ENCODE data around the gene MVB12B.

MVB12B gene

DNA sequence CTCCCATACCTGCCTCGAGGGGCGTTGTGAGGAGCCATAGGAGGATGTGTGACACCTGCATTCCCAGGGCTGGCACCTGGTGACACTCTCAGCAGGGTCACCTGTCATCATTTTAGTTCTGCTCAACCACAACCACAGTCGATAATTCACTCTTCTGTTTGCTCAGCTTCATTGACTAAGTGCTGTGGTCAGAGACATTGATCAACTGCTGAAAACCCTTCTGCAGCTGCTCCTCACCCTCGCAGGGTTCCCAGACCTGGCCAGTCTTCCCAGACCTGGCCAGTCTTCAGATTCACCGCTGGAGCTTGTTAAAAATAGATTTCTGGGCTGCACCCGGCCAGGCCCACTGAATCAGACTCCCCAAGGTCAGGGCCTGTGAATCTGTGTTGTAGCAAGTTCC is 92.8 kb downstream of the MVB12B start:
- DNase-seq (ENCODE audit: low read depth), result no peak
- no peak overlapping the region for H3K4me3 ChIP-seq (ENCODE audit: low read depth, low read length)
- TF ChIP-seq POLR2A (IDR thresholded peaks at IDR 0.05; ENCODE audit: extremely low read depth, insufficient read length) (no peak), MYC (IDR thresholded peaks at IDR 0.05; ENCODE audit: low read depth, low read length) (no peak)
- TF ChIP-seq, protein P1, sequence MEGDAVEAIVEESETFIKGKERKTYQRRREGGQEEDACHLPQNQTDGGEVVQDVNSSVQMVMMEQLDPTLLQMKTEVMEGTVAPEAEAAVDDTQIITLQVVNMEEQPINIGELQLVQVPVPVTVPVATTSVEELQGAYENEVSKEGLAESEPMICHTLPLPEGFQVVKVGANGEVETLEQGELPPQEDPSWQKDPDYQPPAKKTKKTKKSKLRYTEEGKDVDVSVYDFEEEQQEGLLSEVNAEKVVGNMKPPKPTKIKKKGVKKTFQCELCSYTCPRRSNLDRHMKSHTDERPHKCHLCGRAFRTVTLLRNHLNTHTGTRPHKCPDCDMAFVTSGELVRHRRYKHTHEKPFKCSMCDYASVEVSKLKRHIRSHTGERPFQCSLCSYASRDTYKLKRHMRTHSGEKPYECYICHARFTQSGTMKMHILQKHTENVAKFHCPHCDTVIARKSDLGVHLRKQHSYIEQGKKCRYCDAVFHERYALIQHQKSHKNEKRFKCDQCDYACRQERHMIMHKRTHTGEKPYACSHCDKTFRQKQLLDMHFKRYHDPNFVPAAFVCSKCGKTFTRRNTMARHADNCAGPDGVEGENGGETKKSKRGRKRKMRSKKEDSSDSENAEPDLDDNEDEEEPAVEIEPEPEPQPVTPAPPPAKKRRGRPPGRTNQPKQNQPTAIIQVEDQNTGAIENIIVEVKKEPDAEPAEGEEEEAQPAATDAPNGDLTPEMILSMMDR (IDR thresholded peaks at IDR 0.05; ENCODE audit: low read depth, low read length), result no peak
- TF ChIP-seq, protein P2, sequence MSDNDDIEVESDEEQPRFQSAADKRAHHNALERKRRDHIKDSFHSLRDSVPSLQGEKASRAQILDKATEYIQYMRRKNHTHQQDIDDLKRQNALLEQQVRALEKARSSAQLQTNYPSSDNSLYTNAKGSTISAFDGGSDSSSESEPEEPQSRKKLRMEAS (IDR thresholded peaks at IDR 0.05; ENCODE audit: low read depth, low read length), result no peak

GRCh38 chr9:126420135-126420534 is 93.5 kb downstream of the MVB12B start:
- TF ChIP-seq POLR2A (IDR thresholded peaks at IDR 0.05; ENCODE audit: extremely low read depth, insufficient read length), result no peak
- TF ChIP-seq, protein P2 (IDR thresholded peaks at IDR 0.05; ENCODE audit: low read depth, low read length), result no peak
- no peak for TF ChIP-seq MYC (IDR thresholded peaks at IDR 0.05; ENCODE audit: low read depth, low read length)
- TF ChIP-seq, protein P1 (IDR thresholded peaks at IDR 0.05; ENCODE audit: low read depth, low read length), result no peak

DNA sequence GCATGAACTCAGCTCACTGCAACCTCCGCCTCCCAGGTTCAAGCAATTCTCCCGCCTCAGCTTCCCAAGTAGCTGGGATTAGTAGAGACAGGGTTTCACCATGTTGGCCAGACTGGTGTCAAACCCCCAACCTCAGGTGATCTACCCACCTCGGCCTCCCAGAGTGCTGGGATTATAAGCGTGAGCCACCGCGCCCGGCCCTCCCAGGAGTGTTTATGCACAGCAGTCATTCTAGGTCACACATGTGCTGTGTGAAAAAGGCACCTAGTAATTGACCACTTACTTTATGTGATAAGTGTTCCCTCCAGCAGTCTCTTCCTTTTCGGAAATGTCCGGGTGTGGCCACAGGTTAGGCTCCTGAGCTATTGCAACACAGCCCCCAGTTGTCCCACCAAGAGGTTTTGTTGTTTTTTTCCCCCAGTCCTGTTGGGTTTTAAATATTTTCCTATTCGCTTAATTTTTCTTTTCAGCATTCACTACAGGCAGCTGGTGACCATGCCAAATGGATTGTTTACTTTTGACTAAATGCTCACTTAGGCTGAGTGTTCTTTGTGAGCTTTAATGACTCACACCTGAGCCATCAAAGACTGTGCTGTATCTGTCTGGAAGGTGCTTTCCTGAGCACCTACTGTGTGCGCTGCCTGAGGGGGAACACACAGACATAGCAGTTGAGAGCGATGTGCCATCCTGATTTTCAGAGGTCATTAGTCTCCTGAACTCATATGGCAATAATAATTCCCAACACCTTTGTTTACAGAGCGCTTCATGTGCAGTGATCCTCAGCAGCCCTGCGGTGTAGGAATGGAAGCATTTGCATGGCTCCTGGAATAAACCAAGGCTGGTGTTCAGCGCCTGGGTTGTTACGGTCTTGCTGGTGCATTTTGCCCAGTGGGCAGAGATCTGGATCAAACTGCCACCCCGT is 94.3 kb downstream of the MVB12B start:
- DNase-seq (ENCODE audit: low read depth), result no peak
- TF ChIP-seq, protein P2 (IDR thresholded peaks at IDR 0.05; ENCODE audit: low read depth, low read length), result no peak
- TF ChIP-seq MYC (IDR thresholded peaks at IDR 0.05; ENCODE audit: low read depth, low read length), result no peak
- no peak for TF ChIP-seq POLR2A (IDR thresholded peaks at IDR 0.05; ENCODE audit: extremely low read depth, insufficient read length)
- TF ChIP-seq, protein P1 (IDR thresholded peaks at IDR 0.05; ENCODE audit: low read depth, low read length), result no peak
- H3K4me3 ChIP-seq (ENCODE audit: low read depth, low read length), result no peak overlapping the region

More at GRCh38 chr9:126420135-126420534, 93.5 kb downstream of the MVB12B start:
- no peak for DNase-seq (ENCODE audit: low read depth)
- H3K4me3 ChIP-seq (ENCODE audit: low read depth, low read length), result no peak overlapping the region

- TF ChIP-seq MYC (IDR thresholded peaks at IDR 0.05; ENCODE audit: low read depth, low read length) (no peak), POLR2A (IDR thresholded peaks at IDR 0.05; ENCODE audit: extremely low read depth, insufficient read length) (no peak)
- TF ChIP-seq, protein P2 (IDR thresholded peaks at IDR 0.05; ENCODE audit: low read depth, low read length), result no peak
- TF ChIP-seq, protein P1 (IDR thresholded peaks at IDR 0.05; ENCODE audit: low read depth, low read length), result no peak
- no peak for DNase-seq (ENCODE audit: low read depth)
- H3K4me3 ChIP-seq (ENCODE audit: low read depth, low read length), result no peak overlapping the region
These were observed 95.2 kb downstream of the MVB12B start for GRCh38 chr9:126421567-126422428.

DNA sequence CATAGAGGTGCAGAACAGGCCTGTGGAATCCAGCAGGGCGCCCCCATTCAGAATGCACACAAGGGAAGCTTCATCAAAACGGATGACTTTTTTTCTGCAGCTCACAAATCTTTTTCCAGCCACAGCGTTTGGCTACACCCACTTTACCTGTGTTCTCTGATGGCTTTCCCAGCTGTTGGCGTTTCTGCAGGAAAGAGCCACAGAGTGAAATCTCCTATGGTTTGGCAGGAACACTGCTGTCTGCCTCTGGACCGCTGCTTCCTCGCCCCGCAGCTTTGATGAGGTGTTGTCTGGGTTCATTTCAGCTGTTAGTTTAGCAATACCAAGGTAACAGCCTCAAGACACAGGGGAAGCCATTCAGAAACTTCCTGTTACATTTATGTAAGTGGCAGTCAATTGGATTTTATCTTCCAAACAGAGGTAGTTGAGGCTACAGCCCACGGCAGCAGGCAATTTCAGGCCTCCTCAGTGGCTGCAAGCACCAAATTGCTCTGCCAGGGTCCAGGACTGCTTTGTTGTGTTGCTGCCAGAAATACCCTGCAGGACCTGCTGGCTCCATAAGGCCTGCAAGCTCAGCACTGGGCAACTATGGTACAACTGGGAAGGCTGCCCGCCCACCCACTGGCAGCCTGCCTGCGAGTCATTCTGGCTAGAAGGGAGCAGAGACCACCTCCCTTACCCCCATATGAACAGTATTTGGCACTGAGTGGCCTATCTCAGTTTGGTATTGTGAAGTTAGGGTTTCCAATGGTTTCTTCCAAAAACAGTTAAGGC is 96.7 kb downstream of the MVB12B start:
- TF ChIP-seq MYC (IDR thresholded peaks at IDR 0.05; ENCODE audit: low read depth, low read length), result no peak
- no peak for TF ChIP-seq POLR2A (IDR thresholded peaks at IDR 0.05; ENCODE audit: extremely low read depth, insufficient read length)
- TF ChIP-seq, protein P1 (IDR thresholded peaks at IDR 0.05; ENCODE audit: low read depth, low read length), result no peak
- DNase-seq (ENCODE audit: low read depth), result no peak
- H3K4me3 ChIP-seq (ENCODE audit: low read depth, low read length), result no peak overlapping the region
